ENCODE results near the gene CCDC197. TPM values are rescaled to one million over a fixed set of nuclear protein-coding genes. Genes with fewer than 3 reads are reported as not detected.

The CCDC197 gene
- total RNA-seq, 1 experiment from 2014 or later, result not detected

DNA sequence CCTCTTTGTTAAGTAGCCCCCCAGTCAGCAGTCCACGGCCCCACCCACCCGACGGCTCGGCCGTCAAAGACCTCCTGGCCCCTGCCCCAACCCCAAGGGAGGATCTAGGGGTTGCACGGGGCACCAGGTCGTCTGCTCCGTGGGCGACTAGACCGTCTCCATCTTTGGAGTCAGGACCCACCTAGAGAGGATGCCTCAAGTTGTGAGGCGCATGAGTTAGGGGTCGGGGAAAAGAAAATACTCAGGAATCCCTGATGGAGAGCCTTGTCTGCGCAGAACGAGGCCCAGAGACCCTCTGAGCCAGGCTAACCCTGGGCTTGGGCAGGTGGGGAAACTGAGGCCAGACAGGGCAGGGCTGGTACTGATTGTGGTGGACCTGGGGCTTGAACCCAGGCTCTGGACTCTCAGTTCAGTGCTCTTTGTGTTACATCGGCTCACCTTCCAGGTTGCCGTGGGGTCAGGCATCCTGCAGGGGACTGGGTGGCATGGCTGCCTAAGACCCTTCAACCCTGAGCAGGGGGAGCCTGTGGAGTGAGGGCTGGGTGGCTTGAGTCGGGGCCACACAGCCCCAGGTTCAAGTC is 29.9 kb downstream of the CCDC197 start:
- Histone ChIP-seq H3K79me2 (ENCODE audit: low read depth) (no peaks in the 10 kb centered on the region), H3K9me3 (ENCODE audit: insufficient read depth, low read depth) (no peaks in the 10 kb centered on the region), H3K4me1 (replicated peaks; ENCODE audit: insufficient read depth) (peaks cover 18% of the 10 kb centered on the region), H3K4me3 (peak overlapping the region; percentile 54; the same call in 1 of the 2 replicates), H3K36me3 (ENCODE audit: low read depth) (no peaks in the 10 kb centered on the region), H3K27me3 (ENCODE audit: insufficient read depth, low read depth) (no peaks in the 10 kb centered on the region), H4K20me1 (ENCODE audit: insufficient read depth) (no peaks in the 10 kb centered on the region), H3K9me2 (ENCODE audit: insufficient read depth) (no peaks in the 10 kb centered on the region), H2AFZ (peak overlapping the region; percentile 77), H3K27ac (no peak overlapping the region), H3K4me2 (peak overlapping the region; percentile 68), H3F3A (ENCODE audit: insufficient read depth, low read depth) (peaks cover 15% of the 10 kb centered on the region; the same call in 1 of the 2 replicates)
- CTCF ChIA-PET, result interaction anchor here (0.6 kb wide), 1 partner anchor 885 kb away, joined by 3 read pairs; no protein-coding TSS in a partner anchor
- BruUV-seq (replicated peaks), result no TSS peak
- no peak for DNase-seq
- TF ChIP-seq EZH2 (IDR thresholded peaks at IDR 0.05; ENCODE audit: low read depth), result no peak
- TF ChIP-seq, protein P1, sequence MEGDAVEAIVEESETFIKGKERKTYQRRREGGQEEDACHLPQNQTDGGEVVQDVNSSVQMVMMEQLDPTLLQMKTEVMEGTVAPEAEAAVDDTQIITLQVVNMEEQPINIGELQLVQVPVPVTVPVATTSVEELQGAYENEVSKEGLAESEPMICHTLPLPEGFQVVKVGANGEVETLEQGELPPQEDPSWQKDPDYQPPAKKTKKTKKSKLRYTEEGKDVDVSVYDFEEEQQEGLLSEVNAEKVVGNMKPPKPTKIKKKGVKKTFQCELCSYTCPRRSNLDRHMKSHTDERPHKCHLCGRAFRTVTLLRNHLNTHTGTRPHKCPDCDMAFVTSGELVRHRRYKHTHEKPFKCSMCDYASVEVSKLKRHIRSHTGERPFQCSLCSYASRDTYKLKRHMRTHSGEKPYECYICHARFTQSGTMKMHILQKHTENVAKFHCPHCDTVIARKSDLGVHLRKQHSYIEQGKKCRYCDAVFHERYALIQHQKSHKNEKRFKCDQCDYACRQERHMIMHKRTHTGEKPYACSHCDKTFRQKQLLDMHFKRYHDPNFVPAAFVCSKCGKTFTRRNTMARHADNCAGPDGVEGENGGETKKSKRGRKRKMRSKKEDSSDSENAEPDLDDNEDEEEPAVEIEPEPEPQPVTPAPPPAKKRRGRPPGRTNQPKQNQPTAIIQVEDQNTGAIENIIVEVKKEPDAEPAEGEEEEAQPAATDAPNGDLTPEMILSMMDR (conservative IDR thresholded peaks at IDR 0.05), result no peak
- POLR2A ChIA-PET (ENCODE audit: unreplicated experiment), result no interaction called here
- intact Hi-C loops (cut with micrococcal nuclease; ENCODE audit: unreplicated experiment), result no loop called here

DNA sequence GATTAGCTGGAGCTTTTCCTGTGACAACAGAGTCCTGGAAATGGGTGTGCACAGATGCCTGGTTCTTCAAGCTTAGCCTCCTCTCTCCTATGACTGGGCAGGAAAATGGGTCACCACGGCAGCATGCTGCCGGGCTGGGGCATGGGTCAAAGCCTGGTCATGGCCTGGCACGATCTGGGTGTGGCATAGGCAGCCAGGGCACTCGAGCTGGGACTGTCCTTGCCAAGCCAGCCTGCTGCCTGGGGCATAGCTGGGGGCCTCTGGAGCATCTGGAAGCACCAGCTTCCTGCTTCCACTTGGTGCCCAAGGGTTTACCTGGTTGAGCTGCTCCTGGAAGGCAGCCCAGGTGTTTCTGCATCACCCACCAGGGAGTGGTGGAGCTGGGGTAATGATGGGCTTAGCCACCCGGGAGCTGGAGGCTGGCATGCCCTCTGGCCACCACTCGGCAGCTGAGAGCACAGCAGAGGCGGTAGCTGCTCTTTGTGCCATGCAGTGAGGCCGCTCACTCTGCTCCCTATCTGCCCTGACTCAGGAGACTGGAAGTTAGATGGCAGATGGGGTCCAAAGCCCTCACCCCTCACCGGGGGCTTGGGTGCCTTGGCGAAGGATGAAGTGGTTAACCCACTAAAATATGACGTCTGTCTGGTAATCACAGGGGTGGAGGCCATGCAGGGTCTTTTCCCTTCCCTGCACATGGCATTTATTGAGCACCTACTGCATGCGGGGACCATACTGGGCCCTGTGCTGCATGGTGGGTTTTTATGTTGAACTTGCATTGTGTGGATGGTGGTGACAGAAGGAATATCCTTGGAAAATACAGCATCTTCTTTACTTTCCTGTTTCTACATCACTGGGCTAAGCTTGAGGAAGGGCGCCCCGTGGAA is 30.7 kb downstream of the CCDC197 start:
- Histone ChIP-seq H3K9me2 (ENCODE audit: insufficient read depth) (no peaks in the 10 kb centered on the region), H3F3A (ENCODE audit: insufficient read depth, low read depth) (peaks cover 15% of the 10 kb centered on the region; the same call in 1 of the 2 replicates), H3K27me3 (ENCODE audit: insufficient read depth, low read depth) (no peaks in the 10 kb centered on the region), H4K20me1 (ENCODE audit: insufficient read depth) (no peaks in the 10 kb centered on the region), H3K79me2 (ENCODE audit: low read depth) (no peaks in the 10 kb centered on the region), H3K4me2 (peak overlapping the region; percentile 68), H3K9me3 (ENCODE audit: insufficient read depth, low read depth) (no peaks in the 10 kb centered on the region), H2AFZ (no peak overlapping the region), H3K4me3 (no peak overlapping the region), H3K27ac (0 out of 2 replicates have a peak overlapping the region, but pooled peaks have one; percentile 4), H3K36me3 (ENCODE audit: low read depth) (no peaks in the 10 kb centered on the region), H3K4me1 (replicated peaks; ENCODE audit: insufficient read depth) (peaks cover 18% of the 10 kb centered on the region)
- intact Hi-C loops (cut with micrococcal nuclease; ENCODE audit: unreplicated experiment), result no loop called here
- TF ChIP-seq, protein P1 (conservative IDR thresholded peaks at IDR 0.05), result no peak
- TF ChIP-seq EZH2 (IDR thresholded peaks at IDR 0.05; ENCODE audit: low read depth), result no peak
- POLR2A ChIA-PET (ENCODE audit: unreplicated experiment), result interaction anchor here (0.6 kb wide), 1 partner anchor 57 kb away, joined by 4 read pairs; no protein-coding TSS in a partner anchor
- peak; percentile 52 to 83 for DNase-seq
- BruUV-seq (replicated peaks), result no TSS peak
- CTCF ChIA-PET, result interaction anchor here (0.6 kb wide), 1 partner anchor 886 kb away, joined by 3 read pairs; no protein-coding TSS in a partner anchor

DNA sequence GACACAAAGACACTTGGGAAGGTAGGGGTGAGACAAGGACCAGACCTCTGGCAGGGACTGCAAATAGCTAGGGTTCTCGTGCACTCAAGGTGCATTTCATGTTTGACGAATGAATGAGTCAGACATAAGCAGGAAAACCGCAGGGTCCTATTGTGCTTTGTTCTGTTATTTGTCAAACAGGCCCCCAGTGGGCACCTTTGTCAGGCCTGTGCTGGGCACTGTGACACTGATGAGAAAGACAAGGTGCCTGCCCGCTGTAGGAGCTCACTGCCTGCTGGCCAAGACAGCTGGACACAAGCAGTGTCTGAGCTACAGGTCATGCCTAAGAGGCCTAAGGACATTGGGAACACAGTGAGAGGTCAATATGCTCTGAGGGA is 31.3 kb downstream of the CCDC197 start:
- Histone ChIP-seq H3K36me3 (ENCODE audit: low read depth) (no peaks in the 10 kb centered on the region), H3K4me3 (no peak overlapping the region), H4K20me1 (ENCODE audit: insufficient read depth) (no peaks in the 10 kb centered on the region), H2AFZ (no peak overlapping the region), H3K4me2 (peak overlapping the region; percentile 68; the same call in 1 of the 2 replicates), H3K4me1 (replicated peaks; ENCODE audit: insufficient read depth) (peaks cover 18% of the 10 kb centered on the region), H3K9me2 (ENCODE audit: insufficient read depth) (no peaks in the 10 kb centered on the region), H3K27me3 (ENCODE audit: insufficient read depth, low read depth) (no peaks in the 10 kb centered on the region), H3K79me2 (ENCODE audit: low read depth) (no peaks in the 10 kb centered on the region), H3F3A (ENCODE audit: insufficient read depth, low read depth) (peaks cover 15% of the 10 kb centered on the region; the same call in 1 of the 2 replicates), H3K9me3 (ENCODE audit: insufficient read depth, low read depth) (no peaks in the 10 kb centered on the region), H3K27ac (no peak overlapping the region)
- intact Hi-C loops (cut with micrococcal nuclease; ENCODE audit: unreplicated experiment), result no loop called here
- CTCF ChIA-PET, result no interaction called here
- TF ChIP-seq, protein P1 (conservative IDR thresholded peaks at IDR 0.05), result peak; percentile 44; the same call in 1 of the 2 replicates
- no peak for TF ChIP-seq EZH2 (IDR thresholded peaks at IDR 0.05; ENCODE audit: low read depth)
- POLR2A ChIA-PET (ENCODE audit: unreplicated experiment), result interaction anchor here (0.6 kb wide), 1 partner anchor 57 kb away, joined by 4 read pairs; no protein-coding TSS in a partner anchor
- DNase-seq, result peak; percentile 13 to 83
- no TSS peak for BruUV-seq (replicated peaks)
